HAP-1 (cell line): ENCODE measurements around the gene CROCC2.

Experiments
- DNase-seq, 2 experiments: peaks; one replicate each; pipeline ENCODE4 v3.0.0-alpha.2; 2016 to 2020; ENCODE audit warnings: low spot score in 2 of 2
- H3K27me3 ChIP-seq: fragments of 250-450 bp; sonication (Bioruptor Pico); 2 replicates; pipeline ENCODE4 v1.5.1; 2020; ENCODE audit warnings: low read depth, mild to moderate bottlenecking, moderate library complexity
- H3K36me3 ChIP-seq: fragments of 250-450 bp; sonication (Bioruptor Pico); replicated peaks from 2 replicates; pipeline ENCODE4 v1.5.1; 2020; ENCODE audit warnings: mild to moderate bottlenecking
- H3K4me1 ChIP-seq: fragments of 250-450 bp; sonication (Bioruptor Pico); 2 replicates; pipeline ENCODE4 v1.5.1; 2020; ENCODE audit warnings: mild to moderate bottlenecking
- H3K4me3 ChIP-seq: fragments of 250-450 bp; sonication (Bioruptor Pico); 2 replicates; pipeline ENCODE4 v1.5.1; 2020; ENCODE audit warnings: mild to moderate bottlenecking, moderate library complexity
- H3K9me3 ChIP-seq: fragments of 250-450 bp; sonication (Bioruptor Pico); 2 replicates; pipeline ENCODE4 v1.5.1; 2020; ENCODE audit warnings: mild to moderate bottlenecking, moderate library complexity
- in situ Hi-C: fragments of 300-500 bp; cut with MboI; formaldehyde crosslinking; loops from 3 replicates; pipeline ENCODE4 v1.14.3; 2020; ENCODE audit warnings: low sequenced_read_pairs, inconsistent platforms, mixed read lengths

CROCC2 gene

DNA sequence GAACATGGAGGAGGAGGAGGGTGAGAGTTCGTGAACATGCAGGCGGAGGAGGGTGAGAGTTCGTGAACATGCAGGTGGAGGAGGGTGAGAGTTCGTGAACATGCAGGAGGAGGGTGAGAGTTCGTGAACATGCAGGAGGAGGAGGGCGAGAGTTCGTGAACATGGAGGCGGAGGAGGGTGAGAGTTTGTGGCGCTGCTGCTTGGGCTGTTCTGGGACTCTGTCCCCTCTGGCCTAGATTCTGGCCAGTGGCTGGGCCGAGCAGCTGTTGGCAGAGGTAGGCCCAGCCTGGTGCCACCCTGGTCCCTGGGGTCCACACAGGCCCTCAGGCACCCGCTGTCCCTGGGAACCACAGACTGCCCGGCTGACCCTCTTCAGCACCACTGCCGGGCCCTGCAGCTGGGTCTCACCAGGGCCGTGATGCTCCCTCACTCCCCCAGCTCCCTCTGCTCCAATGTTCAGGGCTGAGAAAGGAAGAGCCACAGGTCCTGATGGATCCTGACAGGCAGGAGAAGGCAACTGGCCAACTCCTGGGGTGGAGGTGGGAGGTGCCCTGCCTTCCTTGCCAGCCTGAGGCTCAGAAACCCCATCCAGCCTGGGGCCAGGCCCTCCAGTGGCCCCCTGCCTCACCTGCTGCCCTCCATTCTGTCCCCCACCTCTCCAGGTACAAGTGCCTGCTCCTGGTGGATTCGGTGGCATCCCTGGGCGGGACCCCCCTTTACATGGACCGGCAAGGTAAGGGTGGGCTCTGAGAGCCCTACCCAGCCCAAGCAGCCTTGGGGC lies 33.6 kb upstream of the CROCC2 start:
- Histone ChIP-seq H3K27me3 (no peaks in the 10 kb centered on the region), H3K9me3 (no peaks in the 10 kb centered on the region), H3K4me1 (no peaks in the 10 kb centered on the region), H3K4me3 (no peak overlapping the region), H3K36me3 (no peaks in the 10 kb centered on the region)
- in situ Hi-C loops, result loop anchor here (25.0 kb wide), 1 partner anchor 790 kb away; no protein-coding TSS in a partner anchor
- no peak for DNase-seq

DNA sequence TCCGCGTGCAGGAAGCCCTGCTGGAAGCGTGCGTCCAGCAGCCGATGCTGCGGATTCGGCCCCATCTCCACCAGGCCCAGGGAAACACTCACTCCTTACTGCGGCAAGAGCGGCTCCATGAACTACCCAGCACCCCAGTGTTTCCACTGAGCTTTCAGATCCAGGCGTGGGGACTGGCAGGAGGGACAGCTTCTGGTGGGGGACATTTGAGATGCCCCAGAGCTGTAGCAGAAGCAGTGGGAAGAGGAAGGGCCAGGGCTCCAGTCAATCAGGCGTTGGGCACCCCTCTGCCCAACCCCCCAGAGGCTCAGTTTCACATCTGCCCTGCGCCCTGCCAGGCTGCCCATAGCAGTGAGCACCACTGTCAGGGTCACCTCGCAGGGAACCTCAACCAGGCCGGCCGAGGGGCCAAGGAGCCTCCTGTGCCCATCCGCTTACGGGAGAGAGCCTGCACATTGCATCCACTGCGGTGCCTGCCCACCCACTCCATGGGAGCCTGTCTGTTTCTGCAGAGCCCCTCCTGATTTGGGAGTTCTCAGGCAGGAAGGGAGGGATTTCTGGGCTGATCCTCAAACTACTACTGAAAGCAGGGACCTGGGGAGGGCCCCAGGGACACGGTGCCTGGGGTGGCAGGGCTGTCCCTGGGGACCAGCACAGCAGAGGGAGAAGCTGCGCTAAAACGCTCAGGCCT lies 32.9 kb upstream of the CROCC2 start:
- Histone ChIP-seq H3K9me3 (no peaks in the 10 kb centered on the region), H3K4me3 (no peak overlapping the region), H3K4me1 (no peaks in the 10 kb centered on the region), H3K27me3 (no peaks in the 10 kb centered on the region), H3K36me3 (no peaks in the 10 kb centered on the region)
- in situ Hi-C loops, result loop anchor here (25.0 kb wide), 1 partner anchor 789 kb away; no protein-coding TSS in a partner anchor
- no peak for DNase-seq

- Histone ChIP-seq H3K36me3 (no peaks in the 10 kb centered on the region), H3K9me3 (no peaks in the 10 kb centered on the region), H3K4me3 (no peak overlapping the region), H3K4me1 (no peaks in the 10 kb centered on the region), H3K27me3 (no peaks in the 10 kb centered on the region)
- no peak for DNase-seq
- in situ Hi-C loops, result loop anchor here (25.0 kb wide), 1 partner anchor 788 kb away; no protein-coding TSS in a partner anchor
Measured at GRCh38 chr2:240873805-240874714, 32.1 kb upstream of the CROCC2 start.

DNA sequence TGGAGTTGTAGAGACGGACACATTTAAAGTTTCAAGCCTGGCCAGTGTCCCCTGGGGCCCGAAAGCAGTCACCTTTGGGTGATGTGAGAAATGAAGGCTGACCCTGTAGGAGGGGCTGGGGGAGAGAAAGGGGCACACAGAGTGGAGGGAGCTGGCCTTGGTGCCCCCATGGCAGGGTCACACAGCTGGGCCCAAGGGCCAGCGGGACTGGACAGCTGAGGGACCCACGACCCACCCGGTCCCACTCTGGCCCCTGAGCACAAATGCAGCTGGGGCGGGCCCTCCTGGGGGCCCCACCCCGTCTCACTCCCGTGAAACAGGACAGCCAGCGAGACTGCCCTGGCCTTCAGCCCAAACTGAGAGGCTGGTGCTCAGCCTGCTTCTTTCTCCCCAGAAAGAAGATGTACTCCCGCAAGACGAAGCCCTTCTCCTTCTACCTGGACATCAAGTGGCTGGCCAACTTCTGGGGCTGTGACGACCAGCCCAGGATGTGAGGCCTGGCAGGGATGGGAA lies 31.4 kb upstream of the CROCC2 start:
- DNase-seq, result no peak
- H3K4me1 ChIP-seq, result no peaks in the 10 kb centered on the region
- H3K9me3 ChIP-seq, result no peaks in the 10 kb centered on the region
- H3K27me3 ChIP-seq, result no peaks in the 10 kb centered on the region; the same call in 1 of the 2 replicates
- H3K36me3 ChIP-seq, result no peaks in the 10 kb centered on the region
- H3K4me3 ChIP-seq, result no peak overlapping the region
- in situ Hi-C loops, result loop anchor here (25.0 kb wide), 1 partner anchor 788 kb away; no protein-coding TSS in a partner anchor

- H3K36me3 ChIP-seq, result no peaks in the 10 kb centered on the region
Measured at GRCh38 chr2:240875228-240876034, 30.7 kb upstream of the CROCC2 start.

GRCh38 chr2:240876035-240876474 lies 30.1 kb upstream of the CROCC2 start:
- Histone ChIP-seq H3K9me3 (no peaks in the 10 kb centered on the region), H3K27me3 (no peaks in the 10 kb centered on the region; the same call in 1 of the 2 replicates), H3K36me3 (no peaks in the 10 kb centered on the region), H3K4me1 (no peaks in the 10 kb centered on the region), H3K4me3 (no peak overlapping the region)
- no peak for DNase-seq
- in situ Hi-C loops, result no loop called here

More at GRCh38 chr2:240875228-240876034, 30.7 kb upstream of the CROCC2 start:
- in situ Hi-C loops, result no loop called here
- Histone ChIP-seq H3K9me3 (no peaks in the 10 kb centered on the region), H3K4me1 (no peaks in the 10 kb centered on the region), H3K4me3 (no peak overlapping the region), H3K27me3 (no peaks in the 10 kb centered on the region; the same call in 1 of the 2 replicates)
- no peak for DNase-seq

GRCh38 chr2:240876475-240877251 lies 29.5 kb upstream of the CROCC2 start:
- in situ Hi-C loops, result no loop called here
- no peak for DNase-seq
- Histone ChIP-seq H3K9me3 (no peaks in the 10 kb centered on the region), H3K36me3 (no peaks in the 10 kb centered on the region), H3K4me3 (no peak overlapping the region), H3K27me3 (no peaks in the 10 kb centered on the region; the same call in 1 of the 2 replicates), H3K4me1 (no peaks in the 10 kb centered on the region)

- no peaks in the 10 kb centered on the region for H3K4me1 ChIP-seq
- in situ Hi-C loops, result no loop called here
Measured at GRCh38 chr2:240877460-240878340, 28.4 kb upstream of the CROCC2 start.

DNA sequence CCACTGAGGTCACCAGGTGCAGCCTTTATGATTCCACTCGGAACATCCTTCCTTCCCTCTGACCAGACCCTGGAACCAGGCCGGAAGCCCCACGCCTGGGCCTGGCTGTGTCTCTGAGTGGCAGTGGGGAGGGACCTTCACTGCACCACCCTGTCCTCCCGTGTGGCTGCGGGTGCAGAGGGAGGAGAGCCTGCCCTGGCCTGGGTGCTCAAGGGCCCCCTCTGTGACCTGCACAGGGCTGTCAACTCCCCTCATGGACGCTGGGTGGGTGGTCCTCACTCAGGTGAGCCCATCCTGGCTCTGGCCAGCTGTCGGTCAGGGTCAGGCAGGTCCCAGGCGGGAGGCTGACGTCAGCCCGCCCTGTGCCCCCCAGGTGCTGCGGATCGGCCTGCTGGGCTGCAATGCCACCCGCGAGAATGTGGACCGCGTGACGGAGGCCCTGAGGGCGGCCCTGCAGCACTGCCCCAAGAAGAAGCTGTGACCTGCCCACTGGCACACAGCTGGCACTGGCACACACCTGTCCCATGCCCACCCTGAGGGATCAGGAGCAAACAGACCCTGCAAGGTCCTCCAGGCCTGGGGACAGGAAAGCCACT lies 27.7 kb upstream of the CROCC2 start:
- peaks cover 11% of the 10 kb centered on the region for H3K27me3 ChIP-seq
- H3K36me3 ChIP-seq, result no peaks in the 10 kb centered on the region
- DNase-seq, result no peak
- H3K4me1 ChIP-seq, result no peaks in the 10 kb centered on the region
- H3K9me3 ChIP-seq, result no peaks in the 10 kb centered on the region
- in situ Hi-C loops, result no loop called here
- H3K4me3 ChIP-seq, result no peak overlapping the region

More at GRCh38 chr2:240877460-240878340, 28.4 kb upstream of the CROCC2 start:
- Histone ChIP-seq H3K9me3 (no peaks in the 10 kb centered on the region), H3K27me3 (peaks cover 5% of the 10 kb centered on the region), H3K4me3 (no peak overlapping the region), H3K36me3 (no peaks in the 10 kb centered on the region)
- DNase-seq, result no peak

GRCh38 chr2:240879105-240879504 lies 27.0 kb upstream of the CROCC2 start:
- peaks cover 11% of the 10 kb centered on the region for H3K27me3 ChIP-seq
- no peak overlapping the region for H3K4me3 ChIP-seq
- in situ Hi-C loops, result no loop called here
- no peaks in the 10 kb centered on the region for H3K36me3 ChIP-seq
- no peaks in the 10 kb centered on the region for H3K9me3 ChIP-seq
- no peaks in the 10 kb centered on the region for H3K4me1 ChIP-seq
- no peak for DNase-seq

- no peaks in the 10 kb centered on the region for H3K9me3 ChIP-seq
- in situ Hi-C loops, result no loop called here
- H3K4me1 ChIP-seq, result no peaks in the 10 kb centered on the region
- H3K4me3 ChIP-seq, result no peak overlapping the region
- DNase-seq, result no peak
- no peaks in the 10 kb centered on the region for H3K36me3 ChIP-seq
- peaks cover 11% of the 10 kb centered on the region for H3K27me3 ChIP-seq
Measured at GRCh38 chr2:240881913-240882312, 24.2 kb upstream of the CROCC2 start.
